H9 (cell line): ENCODE data around the gene RAET1L. TPM values are rescaled to one million over a fixed set of nuclear protein-coding genes. Genes with fewer than 3 reads are reported as not detected.

Source experiments
- DNase-seq: peaks from one replicate; pipeline ENCODE4 v3.0.0-alpha.2; 2017
- H2AFZ ChIP-seq: one replicate; pipeline ENCODE4 v1.6.1; 2013; ENCODE audit warnings: mild to moderate bottlenecking, low read length, control low read depth, moderate library complexity
- H2AK5ac ChIP-seq: 2 replicates; pipeline ENCODE4 v1.6.1; 2013; ENCODE audit warnings: low read length, control low read depth, mixed read lengths; ENCODE audit not compliant: insufficient read length
- H2BK120ac ChIP-seq: one replicate; pipeline ENCODE4 v1.6.1; 2013; ENCODE audit warnings: low read depth, mild to moderate bottlenecking, low read length, control low read depth, inconsistent platforms; ENCODE audit not compliant: poor library complexity, severe bottlenecking
- H2BK12ac ChIP-seq: 2 replicates; pipeline ENCODE4 v1.6.1; 2013; ENCODE audit warnings: low read length, control low read depth, mixed read lengths, low read depth; ENCODE audit not compliant: insufficient read length
- H2BK15ac ChIP-seq: 2 replicates; pipeline ENCODE4 v1.6.1; 2013; ENCODE audit warnings: low read depth, low read length, control low read depth
- H2BK20ac ChIP-seq: one replicate; pipeline ENCODE4 v1.6.1; 2013; ENCODE audit warnings: low read depth, mild to moderate bottlenecking, low read length, control low read depth, inconsistent platforms; ENCODE audit not compliant: poor library complexity, severe bottlenecking
- H2BK5ac ChIP-seq: 2 replicates; pipeline ENCODE4 v1.6.1; 2013; ENCODE audit warnings: low read length, control low read depth, mixed read lengths; ENCODE audit not compliant: insufficient read length
- H3K14ac ChIP-seq: 2 replicates; pipeline ENCODE4 v1.6.1; 2013; ENCODE audit warnings: low read length, control low read depth; ENCODE audit not compliant: insufficient read depth
- H3K18ac ChIP-seq: 2 replicates; pipeline ENCODE4 v1.6.1; 2013; ENCODE audit warnings: low read depth, mild to moderate bottlenecking, mixed read lengths, low read length, control low read depth; ENCODE audit not compliant: insufficient read length
- H3K23ac ChIP-seq: 2 replicates; pipeline ENCODE4 v1.6.1; 2013; ENCODE audit warnings: low read length, control low read depth, mixed read lengths, low read depth; ENCODE audit not compliant: insufficient read length
- H3K23me2 ChIP-seq: 2 replicates; pipeline ENCODE4 v1.6.1; 2013; ENCODE audit warnings: low read depth, mild to moderate bottlenecking, mixed read lengths, low read length, control low read depth; ENCODE audit not compliant: insufficient read length, poor library complexity, severe bottlenecking
- H3K27ac ChIP-seq: 2 replicates; pipeline ENCODE4 v1.5.1; 2013; ENCODE audit warnings: low read length, control low read depth, mixed read lengths, low read depth; ENCODE audit not compliant: insufficient read length
- H3K27me3 ChIP-seq: 2 replicates; pipeline ENCODE4 v1.6.1; 2013; ENCODE audit warnings: low read length, control low read depth, inconsistent platforms; ENCODE audit not compliant: insufficient read depth
- H3K4ac ChIP-seq: 2 replicates; pipeline ENCODE4 v1.6.1; 2013; ENCODE audit warnings: low read depth, mild to moderate bottlenecking, control low read depth, inconsistent platforms, low read length, moderate library complexity
- H3K4me1 ChIP-seq: 2 replicates; pipeline ENCODE4 v1.6.1; 2013; ENCODE audit warnings: low read length, control low read depth, inconsistent platforms; ENCODE audit not compliant: insufficient read depth
- H3K4me2 ChIP-seq: 2 replicates; pipeline ENCODE4 v1.6.1; 2013; ENCODE audit warnings: low read length, control low read depth, mixed read lengths; ENCODE audit not compliant: insufficient read length, insufficient read depth
- H3K56ac ChIP-seq: 2 replicates; pipeline ENCODE4 v1.6.1; 2013; ENCODE audit warnings: low read depth, mild to moderate bottlenecking, mixed read lengths, low read length, control low read depth; ENCODE audit not compliant: insufficient read length
- H3K79me1 ChIP-seq: 2 replicates; pipeline ENCODE4 v1.6.1; 2013; ENCODE audit warnings: low read depth, mild to moderate bottlenecking, moderate library complexity, low read length, control low read depth, inconsistent platforms; ENCODE audit not compliant: insufficient read depth, poor library complexity, severe bottlenecking
- H3K79me2 ChIP-seq: 2 replicates; pipeline ENCODE4 v1.6.1; 2013; ENCODE audit warnings: low read length, control low read depth, inconsistent platforms; ENCODE audit not compliant: insufficient read depth
- H3K9ac ChIP-seq: 2 replicates; pipeline ENCODE4 v1.6.1; 2013; ENCODE audit warnings: low read length, control low read depth, mixed read lengths; ENCODE audit not compliant: insufficient read length; ENCODE audit errors: extremely low read depth
- H3K9me3 ChIP-seq: one replicate; pipeline ENCODE4 v1.6.1; 2013; ENCODE audit warnings: low read depth, low read length, inconsistent platforms; ENCODE audit not compliant: control insufficient read depth
- H3T11ph ChIP-seq: one replicate; pipeline ENCODE4 v1.6.1; 2013; ENCODE audit warnings: mild to moderate bottlenecking, low read length, control low read depth, inconsistent platforms
- H4K20me1 ChIP-seq: one replicate; pipeline ENCODE4 v1.6.1; 2013; ENCODE audit not compliant: control insufficient read depth, insufficient read length, insufficient read depth
- H4K5ac ChIP-seq: 2 replicates; pipeline ENCODE4 v1.6.1; 2013; ENCODE audit warnings: low read depth, mild to moderate bottlenecking, mixed read lengths, low read length, control low read depth; ENCODE audit not compliant: insufficient read length
- H4K8ac ChIP-seq: replicated peaks from 2 replicates; pipeline ENCODE4 v1.6.1; 2013; ENCODE audit warnings: low read length, control low read depth, mixed read lengths, low read depth; ENCODE audit not compliant: insufficient read length
- H4K91ac ChIP-seq: 2 replicates; pipeline ENCODE4 v1.6.1; 2013; ENCODE audit warnings: low read depth, mild to moderate bottlenecking, moderate library complexity, mixed read lengths, low read length, control low read depth; ENCODE audit not compliant: insufficient read length
- H3K27ac Mint-ChIP-seq, 3 experiments: 2 replicates in 2 of 3; 3 replicates in 1 of 3; pipeline ENCODE4 v1.8.0; 2020 to 2021; ENCODE audit warnings: mixed read lengths in 3 of 3, mild to moderate bottlenecking in 1 of 3, moderate library complexity in 1 of 3
- H3K27me3 Mint-ChIP-seq: 2 replicates; pipeline ENCODE4 v1.8.0; 2021; ENCODE audit warnings: low read depth, mild to moderate bottlenecking, moderate library complexity, mixed read lengths
- H3K36me3 Mint-ChIP-seq, 3 experiments: 2 replicates in 2 of 3; 3 replicates in 1 of 3; pipeline ENCODE4 v1.8.0; 2020 to 2021; ENCODE audit warnings: low read depth in 3 of 3, mixed read lengths in 3 of 3; ENCODE audit not compliant: insufficient read depth in 1 of 3
- H3K4me1 Mint-ChIP-seq, 2 experiments: 2 replicates each; pipeline ENCODE4 v1.8.0; 2020; ENCODE audit warnings: mixed read lengths in 2 of 2
- H3K4me3 Mint-ChIP-seq, 2 experiments: 2 replicates in 1 of 2; 3 replicates in 1 of 2; pipeline ENCODE4 v1.8.0; 2020 to 2021; ENCODE audit warnings: mild to moderate bottlenecking in 2 of 2, mixed read lengths in 2 of 2, moderate library complexity in 1 of 2
- H3K9me3 Mint-ChIP-seq, 2 experiments: 2 replicates in 1 of 2; 3 replicates in 1 of 2; pipeline ENCODE4 v1.8.0; 2020; ENCODE audit warnings: mild to moderate bottlenecking in 2 of 2, mixed read lengths in 2 of 2, moderate library complexity in 1 of 2
- WGBS: extraction: QIAGEN DNeasy Blood & Tissue Kit; methylation state at CpG from one replicate; pipeline ENCODE4 v1.1.7; 2013; ENCODE audit warnings: missing lambda C conversion rate, low lambda C conversion rate, mixed read lengths; ENCODE audit not compliant: insufficient read length; ENCODE audit errors: extremely low coverage; 5-methylcytosine and 5-hydroxymethylcytosine counted together
- total RNA-seq: library from RNA; stranded (reverse); gene quantifications from 2 replicates; pipeline ENCODE4 v1.2.1, GENCODE V29; 2021
- TF ChIP-seq, protein P1 (sequence below): fragments of 200-600 bp; sonication (generic); conservative IDR thresholded peaks from 3 replicates; pipeline ENCODE4 v1.8.0; 2021; ENCODE audit warnings: antibody characterized with exemption, mild to moderate bottlenecking

RAET1L gene
- total RNA-seq, 1 experiment from 2014 or later, result not detected

DNA sequence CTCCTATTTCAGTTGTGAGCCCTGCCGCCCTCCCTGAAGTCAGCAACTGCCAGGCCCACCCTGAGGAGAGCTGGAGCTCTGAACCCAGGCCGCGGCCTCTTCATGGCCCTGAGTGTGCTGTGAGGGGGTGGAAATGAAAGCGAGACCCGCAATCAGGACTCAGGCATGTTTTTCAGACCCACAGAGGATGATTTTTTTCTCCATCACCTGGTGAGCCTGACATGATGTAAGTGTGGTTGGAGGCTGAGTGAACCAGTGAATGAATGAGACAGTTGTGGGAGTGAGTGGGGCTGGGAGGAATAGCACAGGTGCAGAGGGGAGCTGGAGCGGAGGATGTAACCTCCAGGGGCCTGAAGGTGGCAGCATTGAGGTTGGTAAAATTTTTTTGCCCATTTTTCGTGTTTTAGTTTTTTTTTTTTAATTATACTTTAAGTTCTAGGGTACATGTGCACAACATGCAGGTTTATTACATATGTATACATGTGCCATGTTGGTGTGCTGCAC, 18.3 kb downstream of the RAET1L start:
- Histone ChIP-seq H3K56ac (no peak overlapping the region), H3K4me2 (no peak overlapping the region), H2BK15ac (no peak overlapping the region), H3K9me3 (no peaks in the 10 kb centered on the region), H2BK12ac (no peak overlapping the region), H3T11ph (no peak overlapping the region), H3K14ac (no peak overlapping the region), H3K23ac (no peak overlapping the region), H2BK5ac (no peak overlapping the region), H4K8ac (no peak overlapping the region), H3K79me1 (no peaks in the 10 kb centered on the region), H4K5ac (no peak overlapping the region), H3K18ac (no peak overlapping the region), H4K20me1 (no peaks in the 10 kb centered on the region), H3K4me1 (no peaks in the 10 kb centered on the region), H2AFZ (no peak overlapping the region), H3K9ac (no peak overlapping the region), H2BK120ac (no peak overlapping the region), H4K91ac (no peak overlapping the region), H2AK5ac (no peak overlapping the region), H3K4ac (no peak overlapping the region), H2BK20ac (no peak overlapping the region), H3K23me2 (peaks cover 5% of the 10 kb centered on the region), H3K79me2 (no peaks in the 10 kb centered on the region), H3K27me3 (peaks cover 28% of the 10 kb centered on the region), H3K27ac (no peak overlapping the region)
- peaks cover 76% of the 10 kb centered on the region for H3K27me3 Mint-ChIP-seq
- H3K9me3 Mint-ChIP-seq, result peaks cover 0 to 2% of the 10 kb centered on the region in 2 experiments; a peak in 3 of 5 replicates
- H3K36me3 Mint-ChIP-seq, result no peaks in the 10 kb centered on the region
- peaks cover 7 to 8% of the 10 kb centered on the region in 2 experiments for H3K4me1 Mint-ChIP-seq
- H3K27ac Mint-ChIP-seq, result no peak overlapping the region
- DNase-seq, result no peak
- H3K4me3 Mint-ChIP-seq, result peak overlapping the region in 1 of 2 experiments; percentile 25; a peak in 2 of 5 replicates
- no CpG with 5 or more reads among the region's 7 CpGs for WGBS
- TF ChIP-seq, protein P1, sequence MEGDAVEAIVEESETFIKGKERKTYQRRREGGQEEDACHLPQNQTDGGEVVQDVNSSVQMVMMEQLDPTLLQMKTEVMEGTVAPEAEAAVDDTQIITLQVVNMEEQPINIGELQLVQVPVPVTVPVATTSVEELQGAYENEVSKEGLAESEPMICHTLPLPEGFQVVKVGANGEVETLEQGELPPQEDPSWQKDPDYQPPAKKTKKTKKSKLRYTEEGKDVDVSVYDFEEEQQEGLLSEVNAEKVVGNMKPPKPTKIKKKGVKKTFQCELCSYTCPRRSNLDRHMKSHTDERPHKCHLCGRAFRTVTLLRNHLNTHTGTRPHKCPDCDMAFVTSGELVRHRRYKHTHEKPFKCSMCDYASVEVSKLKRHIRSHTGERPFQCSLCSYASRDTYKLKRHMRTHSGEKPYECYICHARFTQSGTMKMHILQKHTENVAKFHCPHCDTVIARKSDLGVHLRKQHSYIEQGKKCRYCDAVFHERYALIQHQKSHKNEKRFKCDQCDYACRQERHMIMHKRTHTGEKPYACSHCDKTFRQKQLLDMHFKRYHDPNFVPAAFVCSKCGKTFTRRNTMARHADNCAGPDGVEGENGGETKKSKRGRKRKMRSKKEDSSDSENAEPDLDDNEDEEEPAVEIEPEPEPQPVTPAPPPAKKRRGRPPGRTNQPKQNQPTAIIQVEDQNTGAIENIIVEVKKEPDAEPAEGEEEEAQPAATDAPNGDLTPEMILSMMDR, result peak; percentile 72
